Measurements from ENCODE around the gene TPM2. TPM values are rescaled to one million over a fixed set of nuclear protein-coding genes. Genes with fewer than 3 reads are reported as not detected.
A peak's percentile ranks its signal among the peaks of the same experiment; 100 is the strongest.

The TPM2 gene
- total RNA-seq, 1 experiment from 2014 or later: 207 TPM

DNA sequence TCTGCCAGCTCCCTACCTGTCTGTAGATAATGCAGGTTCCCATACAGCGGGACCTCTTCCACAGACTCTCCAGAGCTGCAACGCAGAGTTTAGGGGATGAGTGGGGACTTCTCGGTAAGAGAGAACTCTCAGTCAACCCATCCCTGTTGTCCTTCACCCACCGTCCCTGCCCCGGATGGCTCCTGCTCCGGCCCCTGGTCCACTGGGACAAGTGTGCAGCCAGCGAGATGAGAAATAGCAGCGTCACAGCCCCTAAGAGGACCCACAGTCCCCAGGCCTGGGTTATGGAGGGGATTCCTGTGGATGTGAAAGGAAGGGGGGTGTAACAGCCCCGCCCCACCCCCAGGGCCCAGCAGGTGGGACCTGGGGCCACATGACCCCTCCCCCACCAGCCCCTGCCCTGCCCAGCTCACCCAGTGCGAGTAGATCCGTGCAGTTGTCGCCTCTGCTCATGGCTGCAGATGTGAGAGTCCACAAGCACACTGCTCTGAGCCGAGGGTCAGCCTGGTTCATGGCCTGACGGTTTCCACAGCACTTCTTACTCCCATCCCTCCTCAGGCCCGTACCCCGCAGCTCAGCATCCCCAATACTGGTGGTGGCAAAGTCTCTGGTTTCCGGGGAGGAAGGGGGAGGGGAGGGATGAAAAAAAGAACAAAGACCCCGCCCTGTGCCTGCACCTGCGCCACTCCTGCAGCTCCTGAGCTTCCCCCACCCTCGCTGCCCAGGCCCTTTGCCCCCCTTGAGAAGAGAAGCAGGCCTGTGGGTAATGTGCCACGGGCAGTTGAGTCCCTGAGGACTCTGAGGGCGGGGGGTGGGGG, 39.2 kb downstream of the TPM2 start, which contains the start of gene SIT1:
TSS of gene SIT1 (minus strand) at position 591 of the 818 bp plus-strand sequence. CDS start at position 513, 78 bp downstream.
- Mint-ChIP-seq H3K9me3 (ENCODE audit: unreplicated experiment) (no peaks in the 10 kb centered on the region), H3K27ac (ENCODE audit: low read depth, unreplicated experiment) (no peak within 1 kb of the TSS), H3K27me3 (ENCODE audit: insufficient read depth, unreplicated experiment) (no peaks in the 10 kb centered on the region), H3K4me3 (ENCODE audit: unreplicated experiment) (no peak within 1 kb of the TSS), H3K4me1 (ENCODE audit: insufficient read depth, unreplicated experiment) (peaks cover 5% of the 10 kb centered on the region), H3K36me3 (ENCODE audit: insufficient read depth, unreplicated experiment) (no peaks in the 10 kb centered on the region)
- POLR2A ChIA-PET: no interaction called here
- DNase-seq (ENCODE audit: unreplicated experiment): no peak
- CTCF ChIA-PET: interaction anchor here (0.6 to 0.9 kb wide), 3 partner anchors 30 to 82 kb away, joined by 3 read pairs; no protein-coding TSS in a partner anchor
- no TSS peak for BruUV-seq (replicated peaks)
- intact Hi-C loops (cut with micrococcal nuclease): loop anchor here (10.0 kb wide), 1 partner anchor 254 kb away; the partner anchor contains the start of genes HRCT1 and SPAAR
- TF ChIP-seq, protein P1, sequence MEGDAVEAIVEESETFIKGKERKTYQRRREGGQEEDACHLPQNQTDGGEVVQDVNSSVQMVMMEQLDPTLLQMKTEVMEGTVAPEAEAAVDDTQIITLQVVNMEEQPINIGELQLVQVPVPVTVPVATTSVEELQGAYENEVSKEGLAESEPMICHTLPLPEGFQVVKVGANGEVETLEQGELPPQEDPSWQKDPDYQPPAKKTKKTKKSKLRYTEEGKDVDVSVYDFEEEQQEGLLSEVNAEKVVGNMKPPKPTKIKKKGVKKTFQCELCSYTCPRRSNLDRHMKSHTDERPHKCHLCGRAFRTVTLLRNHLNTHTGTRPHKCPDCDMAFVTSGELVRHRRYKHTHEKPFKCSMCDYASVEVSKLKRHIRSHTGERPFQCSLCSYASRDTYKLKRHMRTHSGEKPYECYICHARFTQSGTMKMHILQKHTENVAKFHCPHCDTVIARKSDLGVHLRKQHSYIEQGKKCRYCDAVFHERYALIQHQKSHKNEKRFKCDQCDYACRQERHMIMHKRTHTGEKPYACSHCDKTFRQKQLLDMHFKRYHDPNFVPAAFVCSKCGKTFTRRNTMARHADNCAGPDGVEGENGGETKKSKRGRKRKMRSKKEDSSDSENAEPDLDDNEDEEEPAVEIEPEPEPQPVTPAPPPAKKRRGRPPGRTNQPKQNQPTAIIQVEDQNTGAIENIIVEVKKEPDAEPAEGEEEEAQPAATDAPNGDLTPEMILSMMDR (IDR thresholded peaks at IDR 0.05; ENCODE audit: unreplicated experiment): no peak

- intact Hi-C loops (cut with micrococcal nuclease): loop anchor here (10.0 kb wide), 1 partner anchor 255 kb away; the partner anchor contains the start of genes HRCT1 and SPAAR
Measured at GRCh38 chr9:35649431-35650340, 40.0 kb downstream of the TPM2 start.

GRCh38 chr9:35646533-35647265, 43.0 kb downstream of the TPM2 start:
- ChIA-PET CTCF (interaction anchor here (0.6 to 4.8 kb wide), 50 partner anchors 11 to 1018 kb away, joined by 3 to 62 read pairs (median 4); partner anchors contain the start of genes ARHGEF39, CCDC107, GBA2 and RGP1), POLR2A (interaction anchor here (0.7 to 5.8 kb wide), 20 partner anchors 10 to 983 kb away, joined by 3 to 63 read pairs (median 5); partner anchors contain the start of genes ARHGEF39, CCDC107, CREB3 and GBA2)
- TF ChIP-seq, protein P1 (IDR thresholded peaks at IDR 0.05; ENCODE audit: unreplicated experiment): peak; percentile 95
- Mint-ChIP-seq H3K9me3 (ENCODE audit: unreplicated experiment) (no peaks in the 10 kb centered on the region), H3K27ac (ENCODE audit: low read depth, unreplicated experiment) (peak overlapping the region; percentile 93), H3K36me3 (ENCODE audit: insufficient read depth, unreplicated experiment) (no peaks in the 10 kb centered on the region), H3K4me3 (ENCODE audit: unreplicated experiment) (peak overlapping the region; percentile 77), H3K4me1 (ENCODE audit: insufficient read depth, unreplicated experiment) (peaks cover 12% of the 10 kb centered on the region), H3K27me3 (ENCODE audit: insufficient read depth, unreplicated experiment) (no peaks in the 10 kb centered on the region)
- intact Hi-C loops (cut with micrococcal nuclease): loop anchor here (1.0 to 2.0 kb wide), 2 partner anchors 87 to 168 kb away; partner anchors contain the start of gene HINT2
- no TSS peak for BruUV-seq (replicated peaks)
- peak; percentile 88 for DNase-seq (ENCODE audit: unreplicated experiment)

More at GRCh38 chr9:35649431-35650340, 40.0 kb downstream of the TPM2 start:
- peaks cover 7% of the 10 kb centered on the region for H3K4me1 Mint-ChIP-seq (ENCODE audit: insufficient read depth, unreplicated experiment)
- H3K36me3 Mint-ChIP-seq (ENCODE audit: insufficient read depth, unreplicated experiment): no peaks in the 10 kb centered on the region
- no peak overlapping the region for H3K27ac Mint-ChIP-seq (ENCODE audit: low read depth, unreplicated experiment)
- no peaks in the 10 kb centered on the region for H3K9me3 Mint-ChIP-seq (ENCODE audit: unreplicated experiment)
- DNase-seq (ENCODE audit: unreplicated experiment): no peak
- BruUV-seq (replicated peaks): no TSS peak
- ChIA-PET POLR2A (interaction anchor here (0.6 to 5.8 kb wide), 3 partner anchors 7 to 535 kb away, joined by 3 to 61 read pairs (median 24); partner anchors contain the start of genes CCDC107, RMRP and TPM2), CTCF (interaction anchor here (0.7 to 4.8 kb wide), 6 partner anchors 12 to 83 kb away, joined by 3 to 28 read pairs (median 4); partner anchors contain the start of gene TLN1)
- TF ChIP-seq, protein P1 (IDR thresholded peaks at IDR 0.05; ENCODE audit: unreplicated experiment): no peak
- no peaks in the 10 kb centered on the region for H3K27me3 Mint-ChIP-seq (ENCODE audit: insufficient read depth, unreplicated experiment)
- H3K4me3 Mint-ChIP-seq (ENCODE audit: unreplicated experiment): no peak overlapping the region
